Kidney (tissue), 14 donors: ENCODE measurements around the gene PACS1. TPM values are rescaled to one million over a fixed set of nuclear protein-coding genes. Genes with fewer than 3 reads are reported as not detected.

Experiments
- DNase-seq, 5 donors: peaks; one replicate each; pipeline ENCODE4 v3.0.0-alpha.2; 2013 to 2020
- FAIRE-seq: peaks from 2 replicates; lab custom pipeline; 2012; peaks lifted over from hg19 to GRCh38; lab: Jason Lieb, UNC
- H3K27ac ChIP-seq, 2 donors: one replicate each; pipeline ENCODE4 v1.7.0; 2013; ENCODE audit warnings: low read depth in 2 of 2, low read length in 2 of 2, inconsistent platforms in 1 of 2
- H3K27me3 ChIP-seq: one replicate; pipeline ENCODE4 v1.7.1; 2013; ENCODE audit warnings: low read length, inconsistent platforms; ENCODE audit not compliant: control insufficient read depth, insufficient read depth
- H3K36me3 ChIP-seq, 3 donors: one replicate each; pipeline versions ENCODE4 v1.7.0 to v1.7.1; 2013; ENCODE audit warnings: low read length in 3 of 3, control low read depth in 1 of 3, inconsistent platforms in 1 of 3; ENCODE audit not compliant: insufficient read depth in 3 of 3, control insufficient read depth in 2 of 3
- H3K4me1 ChIP-seq, 3 donors: one replicate each; pipeline versions ENCODE4 v1.7.0 to v1.7.1; 2013; ENCODE audit warnings: low read length in 3 of 3, inconsistent platforms in 1 of 3, low read depth in 1 of 3; ENCODE audit not compliant: control insufficient read depth in 2 of 3, insufficient read depth in 2 of 3
- H3K4me3 ChIP-seq, 3 donors: one replicate each; pipeline versions ENCODE4 v1.7.0 to v1.8.1; 2013; ENCODE audit warnings: low read length in 3 of 3, control low read depth in 1 of 3, inconsistent platforms in 1 of 3
- H3K9ac ChIP-seq, 3 donors: one replicate each; pipeline versions ENCODE4 v1.7.0 to v1.7.1; 2013; ENCODE audit warnings: low read length in 3 of 3, control low read depth in 1 of 3, inconsistent platforms in 1 of 3
- H3K9me3 ChIP-seq, 3 donors: one replicate each; pipeline versions ENCODE4 v1.7.0 to v1.7.1; 2013; ENCODE audit warnings: low read length in 3 of 3, control low read depth in 1 of 3, inconsistent platforms in 1 of 3; ENCODE audit not compliant: control insufficient read depth in 2 of 3, insufficient read depth in 1 of 3
- CTCF ChIP-seq: IDR thresholded peaks from 3 replicates; pipeline ENCODE4 v1.5.1; 2012; ENCODE audit warnings: mild to moderate bottlenecking, moderate library complexity, borderline replicate concordance; ENCODE audit not compliant: insufficient read depth; ENCODE audit errors: extremely low read depth
- intact Hi-C: fragments of 100-400 bp; cut with DNase I; formaldehyde crosslinking; loops from one replicate; pipeline ENCODE4 v1.11.1; 2022
- polyA plus RNA-seq: library from polyadenylated mRNA; stranded (reverse); fragments of 350-450 nt; fragmentation: Illumina TruSeq; extraction: RNeasy Lipid Tissue Mini Kit (QIAGEN cat#74804); gene quantifications from one replicate; pipeline ENCODE4 v1.2.3, GENCODE V29; 2014; ENCODE audit warnings: low read depth, low replicate concordance; ENCODE audit not compliant: insufficient read depth
- total RNA-seq: library from RNA; stranded (reverse); fragmentation: NEBNext Ultra II Directional; extraction: Animal tissue kit (Norgen Biotek cat#: 25700); gene quantifications from one replicate; pipeline ENCODE4 v1.2.1, GENCODE V29; 2021
- donor health status: control.
- donor health status: control.
- donor health status: control.
- donor health status: control.
- donor health status: control.
- donor health status: DM: yes; HTN: yes; CAD: no.
- donor health status: Normal renal cell carcinoma (clear cell type).

The PACS1 gene
- total and polyA plus RNA-seq, 2 donors from 2014 or later, result 23.7 to 91.8 TPM

- no peak for TF ChIP-seq CTCF
- Histone ChIP-seq H3K9ac (no peak overlapping the region), H3K4me3 (no peak overlapping the region), H3K9me3 (no peaks in the 10 kb centered on the region), H3K4me1 (peaks cover 0 to 11% (median 4%) of the 10 kb centered on the region in 3 donors), H3K27ac (no peak overlapping the region), H3K36me3 (peaks cover 2 to 7% (median 4%) of the 10 kb centered on the region in 3 donors), H3K27me3 (no peaks in the 10 kb centered on the region)
- DNase-seq (no peak), FAIRE-seq (no peak)
- intact Hi-C loops, result no loop called here
Observed at GRCh38 chr11:66262696-66263095, 192.6 kb downstream of the PACS1 start.

- TF ChIP-seq CTCF, result no peak
- H3K4me1 ChIP-seq, result peaks cover 0 to 11% (median 4%) of the 10 kb centered on the region in 3 donors
- H3K27me3 ChIP-seq, result no peaks in the 10 kb centered on the region
- DNase-seq, result no peak
- H3K4me3 ChIP-seq, result no peak overlapping the region
- H3K36me3 ChIP-seq, result peaks cover 2 to 7% (median 4%) of the 10 kb centered on the region in 3 donors
- H3K9ac ChIP-seq, result no peak overlapping the region
- FAIRE-seq, result no peak
- H3K27ac ChIP-seq, result no peak overlapping the region
- intact Hi-C loops, result no loop called here
- no peaks in the 10 kb centered on the region for H3K9me3 ChIP-seq
Observed at GRCh38 chr11:66263231-66263630, 193.2 kb downstream of the PACS1 start.

GRCh38 chr11:66263785-66264184 is 193.7 kb downstream of the PACS1 start:
- Histone ChIP-seq H3K27ac (no peak overlapping the region), H3K4me1 (peaks cover 0 to 6% (median 0%) of the 10 kb centered on the region in 3 donors), H3K36me3 (peaks cover 2 to 7% (median 4%) of the 10 kb centered on the region in 3 donors), H3K27me3 (no peaks in the 10 kb centered on the region), H3K9me3 (no peaks in the 10 kb centered on the region), H3K4me3 (no peak overlapping the region), H3K9ac (no peak overlapping the region)
- no peak for DNase-seq
- intact Hi-C loops, result no loop called here
- no peak for TF ChIP-seq CTCF
- no peak for FAIRE-seq

- intact Hi-C loops, result no loop called here
- H3K9ac ChIP-seq, result no peak overlapping the region
- no peaks in the 10 kb centered on the region for H3K27me3 ChIP-seq
- H3K4me3 ChIP-seq, result no peak overlapping the region
- no peaks in the 10 kb centered on the region for H3K9me3 ChIP-seq
- H3K36me3 ChIP-seq, result peaks cover 2 to 7% (median 4%) of the 10 kb centered on the region in 3 donors
- FAIRE-seq, result no peak
- DNase-seq, result no peak
- H3K27ac ChIP-seq, result no peak overlapping the region
- H3K4me1 ChIP-seq, result peaks cover 0 to 9% (median 0%) of the 10 kb centered on the region in 3 donors
- no peak for TF ChIP-seq CTCF
Observed at GRCh38 chr11:66264383-66264782, 194.3 kb downstream of the PACS1 start.
